ENCODE data around the gene PSMA5. TPM values are rescaled to one million over a fixed set of nuclear protein-coding genes. Genes with fewer than 3 reads are reported as not detected.

PSMA5 gene
- polyA plus RNA-seq, 1 donor (not counting 4 experiments of a cell fraction or from before 2014, with no cell fraction given), result 150 TPM

- H3K4me3 ChIP-seq (ENCODE audit: control insufficient read depth in 2 of 3, extremely low read depth in 1 of 3, insufficient read depth in 2 of 3, low read depth in 1 of 3, low read length in 3 of 3), result no peak overlapping the region
- H3K27ac ChIP-seq (ENCODE audit: control insufficient read depth, insufficient read depth, low read length), result no peak overlapping the region
Measured at GRCh38 chr1:109370712-109371340, 55.4 kb downstream of the PSMA5 start.

GRCh38 chr1:109369167-109369746, 57.0 kb downstream of the PSMA5 start:
- FAIRE-seq, result no peak
- H3K9me1 ChIP-seq (ENCODE audit: control insufficient read depth, extremely low read depth, insufficient read depth, low read length), result no peaks in the 10 kb centered on the region
- H3K27me3 ChIP-seq (ENCODE audit: control insufficient read depth, extremely low read depth, insufficient read depth, low read length), result peaks cover 2% of the 10 kb centered on the region
- H3K4me2 ChIP-seq (ENCODE audit: control insufficient read depth, extremely low read depth, insufficient read depth, low read depth, low read length), result no peak overlapping the region
- DNase-seq (ENCODE audit: low read depth, low spot score), result no peak
- no peak overlapping the region for H3K4me3 ChIP-seq (ENCODE audit: control insufficient read depth in 2 of 3, extremely low read depth in 1 of 3, insufficient read depth in 2 of 3, low read depth in 1 of 3, low read length in 3 of 3)
- dilution Hi-C loops (cut with MboI; ENCODE audit: extremely low pct_ligation_motif_present, low sequenced_read_pairs), result no loop called here
- H3K9me3 ChIP-seq (ENCODE audit: control insufficient read depth, low read depth, low read length), result no peaks in the 10 kb centered on the region
- no peak overlapping the region for H2AFZ ChIP-seq (ENCODE audit: control insufficient read depth, low read length)
- no peaks in the 10 kb centered on the region for H3K79me2 ChIP-seq (ENCODE audit: control insufficient read depth, insufficient read depth, low read length)
- no peaks in the 10 kb centered on the region for H4K20me1 ChIP-seq (ENCODE audit: control insufficient read depth, extremely low read depth, insufficient read depth, low read length)
- peaks cover 4% of the 10 kb centered on the region for H3K4me1 ChIP-seq (ENCODE audit: control insufficient read depth, extremely low read depth, insufficient read depth, low read length)
- H3K27ac ChIP-seq (ENCODE audit: control insufficient read depth, insufficient read depth, low read length), result no peak overlapping the region
- H3K36me3 ChIP-seq (ENCODE audit: control insufficient read depth in 2 of 2, extremely low read depth in 1 of 2, insufficient read depth in 2 of 2, low read length in 2 of 2), result no peaks in the 10 kb centered on the region
- H3K9ac ChIP-seq (ENCODE audit: control insufficient read depth, extremely low read depth, insufficient read depth, low read length), result no peak overlapping the region
- TF ChIP-seq EZH2 (IDR thresholded peaks at IDR 0.05; ENCODE audit: low read length), result no peak
- no peak for TF ChIP-seq CTCF (optimal IDR thresholded peaks at IDR 0.05 in 1 of 3, IDR thresholded peaks at IDR 0.05 in 1 of 3, conservative IDR thresholded peaks at IDR 0.05 in 1 of 3; ENCODE audit: extremely low read depth in 1 of 3, insufficient read depth in 2 of 3, low read length in 3 of 3)

More at GRCh38 chr1:109370712-109371340, 55.4 kb downstream of the PSMA5 start:
- no peaks in the 10 kb centered on the region for H3K79me2 ChIP-seq (ENCODE audit: control insufficient read depth, insufficient read depth, low read length)
- peaks cover 2% of the 10 kb centered on the region for H3K27me3 ChIP-seq (ENCODE audit: control insufficient read depth, extremely low read depth, insufficient read depth, low read length)
- H3K9ac ChIP-seq (ENCODE audit: control insufficient read depth, extremely low read depth, insufficient read depth, low read length), result no peak overlapping the region
- dilution Hi-C loops (cut with MboI; ENCODE audit: extremely low pct_ligation_motif_present, low sequenced_read_pairs), result no loop called here
- TF ChIP-seq EZH2 (IDR thresholded peaks at IDR 0.05; ENCODE audit: low read length) (no peak), CTCF (optimal IDR thresholded peaks at IDR 0.05 in 1 of 3, IDR thresholded peaks at IDR 0.05 in 1 of 3, conservative IDR thresholded peaks at IDR 0.05 in 1 of 3; ENCODE audit: extremely low read depth in 1 of 3, insufficient read depth in 2 of 3, low read length in 3 of 3) (no peak)
- peaks cover 4% of the 10 kb centered on the region for H3K4me1 ChIP-seq (ENCODE audit: control insufficient read depth, extremely low read depth, insufficient read depth, low read length)
- FAIRE-seq, result no peak
- DNase-seq (ENCODE audit: low read depth, low spot score), result peak; percentile 9
- H3K9me1 ChIP-seq (ENCODE audit: control insufficient read depth, extremely low read depth, insufficient read depth, low read length), result no peaks in the 10 kb centered on the region
- H3K4me2 ChIP-seq (ENCODE audit: control insufficient read depth, extremely low read depth, insufficient read depth, low read depth, low read length), result no peak overlapping the region
- H2AFZ ChIP-seq (ENCODE audit: control insufficient read depth, low read length), result no peak overlapping the region
- no peaks in the 10 kb centered on the region for H3K9me3 ChIP-seq (ENCODE audit: control insufficient read depth, low read depth, low read length)
- no peaks in the 10 kb centered on the region for H3K36me3 ChIP-seq (ENCODE audit: control insufficient read depth in 2 of 2, extremely low read depth in 1 of 2, insufficient read depth in 2 of 2, low read length in 2 of 2)
- H4K20me1 ChIP-seq (ENCODE audit: control insufficient read depth, extremely low read depth, insufficient read depth, low read length), result no peaks in the 10 kb centered on the region
